ENCODE measurements around the gene C17orf107.

DNA sequence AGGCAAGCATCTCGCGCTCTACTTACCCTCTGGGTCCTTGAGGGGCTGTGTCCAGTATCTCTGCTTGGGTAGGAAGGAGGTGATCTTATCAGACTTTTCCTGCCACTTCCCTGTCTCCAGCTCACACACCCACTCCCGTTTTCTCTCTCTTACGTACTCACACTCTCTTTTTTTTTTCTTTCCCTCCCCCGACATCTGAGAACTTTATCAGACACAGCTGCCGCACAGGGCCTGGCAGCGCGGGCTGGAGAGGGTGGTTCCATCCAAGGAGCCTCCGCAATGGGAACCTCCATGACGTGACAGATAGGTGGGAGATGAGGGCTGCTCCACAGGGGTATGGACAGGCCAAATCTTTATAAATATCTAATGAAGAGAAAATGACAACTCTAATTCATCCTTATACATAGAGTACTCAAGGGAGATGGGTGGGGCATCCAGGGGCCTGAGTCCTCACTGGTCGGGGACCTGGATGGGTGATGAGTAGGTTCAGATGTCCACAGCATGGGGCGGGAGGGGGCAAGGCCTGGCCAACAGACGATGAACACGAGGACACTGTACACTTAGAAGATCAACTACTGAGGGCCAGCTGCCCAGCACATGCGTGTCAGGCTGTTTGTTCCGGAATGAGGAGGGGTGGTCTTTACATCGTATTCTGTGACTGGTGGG lies 42.9 kb upstream of the C17orf107 start:
- TF ChIP-seq JUND (IDR thresholded peaks at IDR 0.05) (no peak), CBX3 (IDR thresholded peaks at IDR 0.05; ENCODE audit: low read depth) (no peak), RAD21 (IDR thresholded peaks at IDR 0.05; ENCODE audit: low read depth) (no peak), EZH2 (IDR thresholded peaks at IDR 0.05) (no peak), POLR2A (IDR thresholded peaks at IDR 0.05; ENCODE audit: borderline replicate concordance, extremely low read depth, insufficient read depth, insufficient read length) (no peak), EZH2phosphoT487 (IDR thresholded peaks at IDR 0.05; ENCODE audit: borderline replicate concordance) (no peak), ZNF274 (IDR thresholded peaks at IDR 0.05; ENCODE audit: low read depth, low read length) (no peak), TCF7L2 (IDR thresholded peaks at IDR 0.05; ENCODE audit: borderline replicate concordance, extremely low read depth, insufficient read depth, insufficient read length) (no peak)
- TF ChIP-seq, protein P1, sequence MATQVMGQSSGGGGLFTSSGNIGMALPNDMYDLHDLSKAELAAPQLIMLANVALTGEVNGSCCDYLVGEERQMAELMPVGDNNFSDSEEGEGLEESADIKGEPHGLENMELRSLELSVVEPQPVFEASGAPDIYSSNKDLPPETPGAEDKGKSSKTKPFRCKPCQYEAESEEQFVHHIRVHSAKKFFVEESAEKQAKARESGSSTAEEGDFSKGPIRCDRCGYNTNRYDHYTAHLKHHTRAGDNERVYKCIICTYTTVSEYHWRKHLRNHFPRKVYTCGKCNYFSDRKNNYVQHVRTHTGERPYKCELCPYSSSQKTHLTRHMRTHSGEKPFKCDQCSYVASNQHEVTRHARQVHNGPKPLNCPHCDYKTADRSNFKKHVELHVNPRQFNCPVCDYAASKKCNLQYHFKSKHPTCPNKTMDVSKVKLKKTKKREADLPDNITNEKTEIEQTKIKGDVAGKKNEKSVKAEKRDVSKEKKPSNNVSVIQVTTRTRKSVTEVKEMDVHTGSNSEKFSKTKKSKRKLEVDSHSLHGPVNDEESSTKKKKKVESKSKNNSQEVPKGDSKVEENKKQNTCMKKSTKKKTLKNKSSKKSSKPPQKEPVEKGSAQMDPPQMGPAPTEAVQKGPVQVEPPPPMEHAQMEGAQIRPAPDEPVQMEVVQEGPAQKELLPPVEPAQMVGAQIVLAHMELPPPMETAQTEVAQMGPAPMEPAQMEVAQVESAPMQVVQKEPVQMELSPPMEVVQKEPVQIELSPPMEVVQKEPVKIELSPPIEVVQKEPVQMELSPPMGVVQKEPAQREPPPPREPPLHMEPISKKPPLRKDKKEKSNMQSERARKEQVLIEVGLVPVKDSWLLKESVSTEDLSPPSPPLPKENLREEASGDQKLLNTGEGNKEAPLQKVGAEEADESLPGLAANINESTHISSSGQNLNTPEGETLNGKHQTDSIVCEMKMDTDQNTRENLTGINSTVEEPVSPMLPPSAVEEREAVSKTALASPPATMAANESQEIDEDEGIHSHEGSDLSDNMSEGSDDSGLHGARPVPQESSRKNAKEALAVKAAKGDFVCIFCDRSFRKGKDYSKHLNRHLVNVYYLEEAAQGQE (IDR thresholded peaks at IDR 0.05; ENCODE audit: low read depth), result no peak
- TF ChIP-seq, protein P2, sequence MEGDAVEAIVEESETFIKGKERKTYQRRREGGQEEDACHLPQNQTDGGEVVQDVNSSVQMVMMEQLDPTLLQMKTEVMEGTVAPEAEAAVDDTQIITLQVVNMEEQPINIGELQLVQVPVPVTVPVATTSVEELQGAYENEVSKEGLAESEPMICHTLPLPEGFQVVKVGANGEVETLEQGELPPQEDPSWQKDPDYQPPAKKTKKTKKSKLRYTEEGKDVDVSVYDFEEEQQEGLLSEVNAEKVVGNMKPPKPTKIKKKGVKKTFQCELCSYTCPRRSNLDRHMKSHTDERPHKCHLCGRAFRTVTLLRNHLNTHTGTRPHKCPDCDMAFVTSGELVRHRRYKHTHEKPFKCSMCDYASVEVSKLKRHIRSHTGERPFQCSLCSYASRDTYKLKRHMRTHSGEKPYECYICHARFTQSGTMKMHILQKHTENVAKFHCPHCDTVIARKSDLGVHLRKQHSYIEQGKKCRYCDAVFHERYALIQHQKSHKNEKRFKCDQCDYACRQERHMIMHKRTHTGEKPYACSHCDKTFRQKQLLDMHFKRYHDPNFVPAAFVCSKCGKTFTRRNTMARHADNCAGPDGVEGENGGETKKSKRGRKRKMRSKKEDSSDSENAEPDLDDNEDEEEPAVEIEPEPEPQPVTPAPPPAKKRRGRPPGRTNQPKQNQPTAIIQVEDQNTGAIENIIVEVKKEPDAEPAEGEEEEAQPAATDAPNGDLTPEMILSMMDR (IDR thresholded peaks at IDR 0.05 in 2 of 3, conservative IDR thresholded peaks at IDR 0.05 in 1 of 3; ENCODE audit: borderline replicate concordance in 1 of 3, insufficient read depth in 1 of 3, low read depth in 2 of 3, low read length in 2 of 3), result no peak
- TF ChIP-seq, protein P3, sequence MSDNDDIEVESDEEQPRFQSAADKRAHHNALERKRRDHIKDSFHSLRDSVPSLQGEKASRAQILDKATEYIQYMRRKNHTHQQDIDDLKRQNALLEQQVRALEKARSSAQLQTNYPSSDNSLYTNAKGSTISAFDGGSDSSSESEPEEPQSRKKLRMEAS (IDR thresholded peaks at IDR 0.05), result no peak
